CD14-positive monocyte (primary cell): ENCODE data around the gene CCDC122. TPM values are rescaled to one million over a fixed set of nuclear protein-coding genes. Genes with fewer than 3 reads are reported as not detected.

Experiments
- DNase-seq, 3 donors: peaks; one replicate each; pipeline ENCODE4 v3.0.0-alpha.2; 2011 to 2022
- H2AFZ ChIP-seq: 2 replicates; pipeline ENCODE4 v1.6.0; 2012; ENCODE audit warnings: mild to moderate bottlenecking, low read depth, low read length, inconsistent platforms; ENCODE audit not compliant: insufficient read depth, poor library complexity, severe bottlenecking
- H3K27ac ChIP-seq, 2 donors: 1 replicate in 1 of 2; 2 replicates in 1 of 2; pipeline ENCODE4 v1.5.1; 2012 to 2013; ENCODE audit warnings: low read length in 2 of 2, control low read depth in 1 of 2, inconsistent platforms in 1 of 2, low read depth in 1 of 2, mild to moderate bottlenecking in 1 of 2
- H3K27me3 ChIP-seq, 2 donors: one replicate each; pipeline versions ENCODE4 v1.6.0 to v1.6.1; 2011 to 2013; ENCODE audit warnings: low read length in 2 of 2; ENCODE audit not compliant: control insufficient read depth in 2 of 2, insufficient read depth in 2 of 2
- H3K36me3 ChIP-seq, 2 donors: replicated peaks in 1 of 2; 1 replicate in 1 of 2; 2 replicates in 1 of 2; pipeline versions ENCODE4 v1.5.1 to v1.6.1; 2012 to 2013; ENCODE audit warnings: low read length in 2 of 2, control low read depth in 1 of 2, inconsistent platforms in 1 of 2, mild to moderate bottlenecking in 1 of 2; ENCODE audit not compliant: insufficient read depth in 2 of 2, control insufficient read depth in 1 of 2
- H3K4me1 ChIP-seq, 2 donors: 1 replicate in 1 of 2; 2 replicates in 1 of 2; pipeline versions ENCODE4 v1.5.1 to v1.6.1; 2012 to 2013; ENCODE audit warnings: low read length in 2 of 2, control low read depth in 1 of 2, inconsistent platforms in 1 of 2, mild to moderate bottlenecking in 1 of 2, moderate library complexity in 1 of 2; ENCODE audit not compliant: insufficient read depth in 2 of 2, control insufficient read depth in 1 of 2
- H3K4me2 ChIP-seq: replicated peaks from 2 replicates; pipeline ENCODE3; 2012; ENCODE audit warnings: low read length, moderate library complexity, mild to moderate bottlenecking; ENCODE audit not compliant: poor library complexity, severe bottlenecking; ENCODE audit errors: extremely low read depth
- H3K4me3 ChIP-seq, 3 experiments: fragments of 200-600 bp in 1 of 3; sonication (generic) in 1 of 3; replicated peaks in 1 of 3; 1 replicate in 2 of 3; 2 replicates in 1 of 3; pipeline ENCODE4 v1.5.1; 2011 to 2013; ENCODE audit warnings: low read length in 3 of 3, mild to moderate bottlenecking in 3 of 3, control low read depth in 2 of 3, low read depth in 2 of 3, inconsistent platforms in 1 of 3, moderate library complexity in 1 of 3
- H3K79me2 ChIP-seq: 2 replicates; pipeline ENCODE4 v1.6.0; 2012; ENCODE audit warnings: mild to moderate bottlenecking, control low read depth, inconsistent platforms, low read length, moderate library complexity; ENCODE audit not compliant: insufficient read depth
- H3K9ac ChIP-seq: 2 replicates; pipeline ENCODE4 v1.6.0; 2017; ENCODE audit warnings: low read length, mild to moderate bottlenecking; ENCODE audit not compliant: insufficient read depth, poor library complexity, severe bottlenecking
- H3K9me3 ChIP-seq, 2 donors: replicated peaks in 1 of 2; 1 replicate in 1 of 2; 2 replicates in 1 of 2; pipeline versions ENCODE4 v1.5.1 to v1.6.1; 2012 to 2013; ENCODE audit warnings: low read length in 2 of 2, control low read depth in 1 of 2; ENCODE audit not compliant: control insufficient read depth in 1 of 2, insufficient read depth in 1 of 2
- H4K20me1 ChIP-seq: 2 replicates; pipeline ENCODE4 v1.6.0; 2012; ENCODE audit warnings: mild to moderate bottlenecking, low read length, control low read depth, moderate library complexity; ENCODE audit not compliant: insufficient read depth
- H3K27ac Mint-ChIP-seq, 7 donors: one replicate each; pipeline ENCODE4 v1.8.0; 2020; ENCODE audit warnings: mild to moderate bottlenecking in 7 of 7, mixed read lengths in 7 of 7, moderate library complexity in 6 of 7, inconsistent platforms in 2 of 7
- H3K27me3 Mint-ChIP-seq, 3 donors: one replicate each; pipeline ENCODE4 v1.8.0; 2021 to 2022; ENCODE audit warnings: low read depth in 3 of 3, mild to moderate bottlenecking in 3 of 3, mixed read lengths in 3 of 3, moderate library complexity in 3 of 3, inconsistent platforms in 1 of 3
- H3K36me3 Mint-ChIP-seq, 2 donors: one replicate each; pipeline ENCODE4 v1.8.0; 2020; ENCODE audit warnings: mixed read lengths in 2 of 2, inconsistent platforms in 1 of 2, mild to moderate bottlenecking in 1 of 2
- H3K4me1 Mint-ChIP-seq: one replicate; pipeline ENCODE4 v1.8.0; 2020; ENCODE audit warnings: mild to moderate bottlenecking, mixed read lengths
- H3K4me3 Mint-ChIP-seq, 2 donors: one replicate each; pipeline ENCODE4 v1.8.0; 2020; ENCODE audit warnings: mild to moderate bottlenecking in 2 of 2, mixed read lengths in 2 of 2, moderate library complexity in 1 of 2
- H3K9me3 Mint-ChIP-seq, 7 donors: one replicate each; pipeline ENCODE4 v1.8.0; 2020 to 2022; ENCODE audit warnings: mixed read lengths in 7 of 7, mild to moderate bottlenecking in 6 of 7, moderate library complexity in 6 of 7, inconsistent platforms in 2 of 7
- WGBS: methylation state at CpG from one replicate; pipeline ENCODE4 v1.1.5; 2013; ENCODE audit warnings: missing lambda C conversion rate; ENCODE audit not compliant: insufficient coverage; 5-methylcytosine and 5-hydroxymethylcytosine counted together
- intact Hi-C, 2 donors: fragments of 100-400 bp; cut with micrococcal nuclease; formaldehyde crosslinking; loops; one replicate each; pipeline versions ENCODE4 v1.15.0 to v1.15.1; 2023
- polyA plus RNA-seq, 3 donors: library from polyadenylated mRNA; depleted of rRNA in 1 of 3; unstranded in 2 of 3; stranded (reverse) in 1 of 3; fragments of 300-500 nt in 2 of 3; fragments of >200 nt in 1 of 3; fragmentation: Illumina TruSeq in 2 of 3; gene quantifications; 1 replicate in 2 of 3; 2 replicates in 1 of 3; pipeline ENCODE4 v1.2.3, GENCODE V29; 2012 to 2021
- TF ChIP-seq, protein P1 (sequence below): fragments of 200-600 bp; IDR thresholded peaks from one replicate; pipeline ENCODE4 v1.8.0; 2022; ENCODE audit warnings: antibody characterized with exemption, mild to moderate bottlenecking

CCDC122 gene
- polyA plus RNA-seq, 3 donors: 0.16 to 8.0 (median 0.52) TPM

DNA sequence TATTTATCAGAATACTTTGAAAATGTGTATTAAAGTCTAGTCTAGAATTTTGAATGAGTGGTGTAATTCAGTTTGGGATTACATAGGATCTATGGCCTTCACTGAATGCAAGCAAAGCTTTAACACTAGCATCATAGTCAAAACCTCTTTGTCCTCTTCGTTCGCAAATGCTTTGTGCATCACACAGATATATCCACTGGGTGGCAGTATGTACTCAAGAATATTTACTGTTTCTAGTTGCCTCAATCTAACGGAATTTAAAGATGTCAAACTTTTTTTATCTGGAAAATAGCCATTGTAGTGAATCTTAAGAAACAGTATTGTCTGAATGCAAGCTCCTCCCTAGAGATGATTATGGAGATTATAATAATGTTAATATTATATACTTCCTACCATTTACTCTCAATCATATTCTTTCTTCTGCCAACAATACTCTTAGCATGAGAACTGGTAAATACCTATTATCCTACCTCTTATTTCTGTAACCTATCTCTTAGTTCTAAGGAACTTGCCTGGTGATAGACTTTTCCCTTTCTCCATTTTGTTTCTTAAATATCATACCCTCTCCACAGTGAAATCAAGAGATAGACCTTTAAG lies 26.0 kb upstream of the CCDC122 start:
- H3K27ac Mint-ChIP-seq: no peak overlapping the region
- H3K4me1 Mint-ChIP-seq: peaks cover 2% of the 10 kb centered on the region
- no CpG with 5 or more reads among the region's 3 CpGs for WGBS
- H3K4me3 Mint-ChIP-seq: peak overlapping the region in 1 of 2 donors; percentile 21
- peaks cover 0 to 2% of the 10 kb centered on the region in 2 donors for H3K36me3 Mint-ChIP-seq
- H3K27ac ChIP-seq: no peak overlapping the region
- peaks cover 31 to 40% of the 10 kb centered on the region in 2 donors for H3K27me3 ChIP-seq
- no peak overlapping the region for H3K4me3 ChIP-seq
- H3K9ac ChIP-seq: no peak overlapping the region
- TF ChIP-seq, protein P1, sequence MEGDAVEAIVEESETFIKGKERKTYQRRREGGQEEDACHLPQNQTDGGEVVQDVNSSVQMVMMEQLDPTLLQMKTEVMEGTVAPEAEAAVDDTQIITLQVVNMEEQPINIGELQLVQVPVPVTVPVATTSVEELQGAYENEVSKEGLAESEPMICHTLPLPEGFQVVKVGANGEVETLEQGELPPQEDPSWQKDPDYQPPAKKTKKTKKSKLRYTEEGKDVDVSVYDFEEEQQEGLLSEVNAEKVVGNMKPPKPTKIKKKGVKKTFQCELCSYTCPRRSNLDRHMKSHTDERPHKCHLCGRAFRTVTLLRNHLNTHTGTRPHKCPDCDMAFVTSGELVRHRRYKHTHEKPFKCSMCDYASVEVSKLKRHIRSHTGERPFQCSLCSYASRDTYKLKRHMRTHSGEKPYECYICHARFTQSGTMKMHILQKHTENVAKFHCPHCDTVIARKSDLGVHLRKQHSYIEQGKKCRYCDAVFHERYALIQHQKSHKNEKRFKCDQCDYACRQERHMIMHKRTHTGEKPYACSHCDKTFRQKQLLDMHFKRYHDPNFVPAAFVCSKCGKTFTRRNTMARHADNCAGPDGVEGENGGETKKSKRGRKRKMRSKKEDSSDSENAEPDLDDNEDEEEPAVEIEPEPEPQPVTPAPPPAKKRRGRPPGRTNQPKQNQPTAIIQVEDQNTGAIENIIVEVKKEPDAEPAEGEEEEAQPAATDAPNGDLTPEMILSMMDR: peak; percentile 81
- no peaks in the 10 kb centered on the region for H4K20me1 ChIP-seq
- no peaks in the 10 kb centered on the region for H3K9me3 ChIP-seq
- H3K9me3 Mint-ChIP-seq: peaks cover 0 to under 1% (median 0%) of the 10 kb centered on the region in 7 donors
- H3K4me2 ChIP-seq: no peak overlapping the region
- no peak overlapping the region for H2AFZ ChIP-seq
- intact Hi-C loops: loop anchor here (5.0 kb wide), 2 partner anchors 532 to 567 kb away; no protein-coding TSS in a partner anchor
- no peaks in the 10 kb centered on the region for H3K79me2 ChIP-seq
- H3K4me1 ChIP-seq: no peaks in the 10 kb centered on the region
- H3K36me3 ChIP-seq: no peaks in the 10 kb centered on the region
- DNase-seq: peak; percentile 35 to 69 (median 57)
- peaks cover 30 to 37% (median 32%) of the 10 kb centered on the region in 3 donors for H3K27me3 Mint-ChIP-seq

DNA sequence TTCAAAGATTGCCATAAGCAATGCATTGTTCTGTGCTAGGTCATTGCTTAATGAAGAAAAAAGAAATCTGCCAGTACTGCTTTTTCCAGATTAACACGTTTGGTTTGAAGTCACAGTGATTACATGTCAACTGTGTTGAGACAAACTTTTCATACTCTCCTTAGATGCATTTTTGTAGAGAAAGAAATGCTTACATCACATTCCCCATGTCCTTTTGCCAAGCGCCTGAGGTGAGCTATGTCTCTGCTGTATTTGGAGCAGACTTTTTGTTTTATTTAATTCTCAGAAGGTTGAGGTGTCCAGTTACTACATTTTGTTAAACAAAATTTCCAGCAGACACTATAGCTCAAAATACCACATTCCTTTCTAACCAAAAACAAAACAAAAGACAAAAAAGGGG lies 16.4 kb upstream of the CCDC122 start:
- intact Hi-C loops: no loop called here
- DNase-seq: no peak
- Histone ChIP-seq H3K4me1 (no peaks in the 10 kb centered on the region), H3K4me2 (no peak overlapping the region), H3K4me3 (no peak overlapping the region), H3K36me3 (peaks cover 17 to 29% of the 10 kb centered on the region in 2 donors), H3K27me3 (no peaks in the 10 kb centered on the region), H2AFZ (no peak overlapping the region), H3K27ac (no peak overlapping the region), H3K79me2 (no peaks in the 10 kb centered on the region), H3K9ac (no peak overlapping the region), H4K20me1 (no peaks in the 10 kb centered on the region), H3K9me3 (no peaks in the 10 kb centered on the region)
- Mint-ChIP-seq H3K36me3 (peaks cover 30 to 43% of the 10 kb centered on the region in 2 donors), H3K4me3 (no peak overlapping the region), H3K27ac (no peak overlapping the region), H3K4me1 (no peaks in the 10 kb centered on the region), H3K9me3 (peaks cover 0 to 4% (median 2%) of the 10 kb centered on the region in 7 donors), H3K27me3 (peaks cover 0 to 3% (median 0%) of the 10 kb centered on the region in 3 donors)
- no CpG with 5 or more reads among the region's 2 CpGs for WGBS
- TF ChIP-seq, protein P1: no peak
